GM23338 (cell line): ENCODE data around the gene BNC1. TPM values are rescaled to one million over a fixed set of nuclear protein-coding genes. Genes with fewer than 3 reads are reported as not detected.

Source experiments
- ATAC-seq: fragments of 200-7000 bp; cut with Tn5 transposase; 3 replicates; pipeline ENCODE4 v1.9.1; 2020
- DNase-seq: peaks from one replicate; pipeline ENCODE4 v3.0.0-alpha.2; 2015; ENCODE audit warnings: low spot score
- H2AFZ ChIP-seq: fragments of 200-600 bp; sonication (generic); 2 replicates; pipeline ENCODE4 v1.8.0; 2016; ENCODE audit warnings: antibody characterized with exemption, mild to moderate bottlenecking, moderate library complexity
- H3F3A ChIP-seq: fragments of 200-600 bp; sonication (generic); replicated peaks from 2 replicates; pipeline ENCODE4 v1.8.0; 2017; ENCODE audit warnings: antibody characterized with exemption, mixed run types, low read depth
- H3K27ac ChIP-seq: fragments of 200-600 bp; sonication (generic); 2 replicates; pipeline ENCODE4 v1.6.1; 2016; ENCODE audit warnings: low read depth
- H3K27me3 ChIP-seq: fragments of 200-600 bp; sonication (generic); 2 replicates; pipeline ENCODE4 v1.8.0; 2016; ENCODE audit warnings: mild to moderate bottlenecking, mixed run types, moderate library complexity; ENCODE audit not compliant: insufficient read depth
- H3K36me3 ChIP-seq: fragments of 200-600 bp; sonication (generic); 2 replicates; pipeline ENCODE4 v1.8.0; 2016; ENCODE audit warnings: mild to moderate bottlenecking; ENCODE audit not compliant: insufficient read depth
- H3K4me1 ChIP-seq: fragments of 200-600 bp; sonication (generic); 2 replicates; pipeline ENCODE4 v1.8.0; 2016; ENCODE audit warnings: mild to moderate bottlenecking, moderate library complexity; ENCODE audit not compliant: insufficient read depth
- H3K4me2 ChIP-seq: fragments of 200-600 bp; sonication (generic); 2 replicates; pipeline ENCODE4 v1.7.1; 2017; ENCODE audit warnings: mixed run types
- H3K4me3 ChIP-seq: fragments of 200-600 bp; sonication (generic); 2 replicates; pipeline ENCODE4 v1.6.1; 2016; ENCODE audit warnings: mixed run types
- H3K79me2 ChIP-seq: fragments of 200-600 bp; sonication (generic); replicated peaks from 2 replicates; pipeline ENCODE4 v1.8.0; 2017; ENCODE audit warnings: mild to moderate bottlenecking; ENCODE audit not compliant: insufficient read depth
- H3K9me2 ChIP-seq: fragments of 200-600 bp; sonication (generic); 2 replicates; pipeline ENCODE4 v1.8.0; 2017; ENCODE audit not compliant: insufficient read depth
- H4K20me1 ChIP-seq: fragments of 200-600 bp; sonication (generic); replicated peaks from 2 replicates; pipeline ENCODE4 v1.8.0; 2017; ENCODE audit warnings: mild to moderate bottlenecking; ENCODE audit not compliant: insufficient read depth
- H3K27ac Mint-ChIP-seq: 2 replicates; pipeline ENCODE4 v1.8.0; 2020; ENCODE audit warnings: inconsistent platforms, mild to moderate bottlenecking, moderate library complexity, mixed read lengths
- H3K27me3 Mint-ChIP-seq: 3 replicates; pipeline ENCODE4 v1.8.0; 2022; ENCODE audit warnings: low read depth, mild to moderate bottlenecking, moderate library complexity, mixed read lengths, inconsistent platforms; ENCODE audit not compliant: insufficient read depth, poor library complexity
- H3K36me3 Mint-ChIP-seq: 3 replicates; pipeline ENCODE4 v1.8.0; 2021; ENCODE audit warnings: low read depth, mild to moderate bottlenecking, inconsistent platforms, moderate library complexity, mixed read lengths
- H3K4me1 Mint-ChIP-seq: 3 replicates; pipeline ENCODE4 v1.8.0; 2020; ENCODE audit warnings: mild to moderate bottlenecking, inconsistent platforms, mixed read lengths
- H3K4me3 Mint-ChIP-seq: 3 replicates; pipeline ENCODE4 v1.8.0; 2021; ENCODE audit warnings: moderate library complexity, mild to moderate bottlenecking, inconsistent platforms, mixed read lengths
- H3K9me3 Mint-ChIP-seq: 3 replicates; pipeline ENCODE4 v1.8.0; 2020; ENCODE audit warnings: moderate library complexity, mild to moderate bottlenecking, inconsistent platforms, mixed read lengths
- CREB1 ChIP-seq: fragments of 250-450 bp; sonication (Bioruptor Pico); IDR thresholded peaks from 2 replicates; pipeline ENCODE4 v1.5.0; 2020; ENCODE audit warnings: low read depth, mild to moderate bottlenecking, moderate library complexity
- CTCF ChIP-seq, 2 experiments: fragments of 200-600 bp in 1 of 2; sonication (generic) in 1 of 2; conservative IDR thresholded peaks; 2 replicates each; pipeline versions ENCODE4 v1.5.1 to v1.6.1; 2016 to 2017; ENCODE audit warnings: antibody characterized with exemption in 2 of 2, low read depth in 2 of 2, mild to moderate bottlenecking in 2 of 2, moderate library complexity in 1 of 2
- JUNB ChIP-seq: IDR thresholded peaks from one replicate; pipeline ENCODE4 v1.6.1; 2016; ENCODE audit warnings: antibody characterized with exemption; ENCODE audit not compliant: unreplicated experiment
- NANOG ChIP-seq: IDR thresholded peaks from 2 replicates; pipeline ENCODE4 v1.6.1; 2016; ENCODE audit warnings: antibody characterized with exemption, borderline replicate concordance
- POLR2AphosphoS5 ChIP-seq: IDR thresholded peaks from 2 replicates; pipeline ENCODE4 v1.6.1; 2016; ENCODE audit warnings: antibody characterized with exemption, low read depth
- ZNF462 ChIP-seq: fragments of 250-450 bp; sonication (Bioruptor Pico); IDR thresholded peaks from 2 replicates; pipeline ENCODE4 v1.5.0; 2020; ENCODE audit warnings: mild to moderate bottlenecking, moderate library complexity
- polyA plus RNA-seq: library from polyadenylated mRNA; unstranded; fragments of >200 nt; fragmentation: Nextera tagmentation; extraction: Ambion mirVana; gene quantifications from 2 replicates; pipeline ENCODE4 v1.2.1, GENCODE V29; 2016
- total RNA-seq: library from RNA; depleted of rRNA; stranded (reverse); fragments of >200 nt; shearing (Covaris generic); gene quantifications from 2 replicates; pipeline ENCODE4 v1.2.3, GENCODE V29; 2014

Gene BNC1
- total and polyA plus RNA-seq, 2 experiments from 2014 or later = 0.26 to 1.1 TPM

- peaks cover 4% of the 10 kb centered on the region; the same call in 1 of the 2 replicates for H3F3A ChIP-seq
- H3K4me1 Mint-ChIP-seq = peaks cover 31% of the 10 kb centered on the region
- peaks cover 2% of the 10 kb centered on the region; the same call in 1 of the 3 replicates for H3K9me3 Mint-ChIP-seq
- 0 out of 2 replicates have a peak within 1 kb of the TSS, but pooled peaks have one; percentile 35 for H2AFZ ChIP-seq
- H3K4me2 ChIP-seq = peak within 1 kb of the TSS; percentile 84
- peak within 1 kb of the TSS; percentile 80 for H3K4me3 ChIP-seq
- DNase-seq = peak; percentile 75
- H3K79me2 ChIP-seq = peaks cover 40% of the 10 kb centered on the region
- peaks cover 40% of the 10 kb centered on the region for H3K4me1 ChIP-seq
- no peaks in the 10 kb centered on the region for H3K9me2 ChIP-seq
- peaks cover 2% of the 10 kb centered on the region for H3K27me3 Mint-ChIP-seq
- peak within 1 kb of the TSS; percentile 97 for H3K27ac Mint-ChIP-seq
- H4K20me1 ChIP-seq = no peaks in the 10 kb centered on the region; the same call in 1 of the 2 replicates
- peak; percentile 67 for ATAC-seq
- H3K36me3 ChIP-seq = no peaks in the 10 kb centered on the region
- H3K36me3 Mint-ChIP-seq = peaks cover 6% of the 10 kb centered on the region; the same call in 2 of the 3 replicates
- H3K4me3 Mint-ChIP-seq = peak within 1 kb of the TSS; percentile 96
- no peaks in the 10 kb centered on the region for H3K27me3 ChIP-seq
- TF ChIP-seq CTCF (conservative IDR thresholded peaks at IDR 0.05; ENCODE audit: low read depth in 2 of 2) = peak; percentile 12 to 52; a peak in 2 of 4 replicates
- TF ChIP-seq ZNF462 (CRISPR knock-in tag) = no peak
- no peak for TF ChIP-seq NANOG
- TF ChIP-seq JUNB = no peak
- TF ChIP-seq CREB1 (CRISPR knock-in tag) = 0 out of 2 replicates have a peak, but pooled peaks have one; percentile 10
- TF ChIP-seq POLR2AphosphoS5 = peak; percentile 60
- H3K27ac ChIP-seq = peak within 1 kb of the TSS; percentile 88
Observed at GRCh38 chr15:83207660-83208366, 76.7 kb downstream of the BNC1 start, which contains the start of gene HDGFL3. HDGFL3 (minus strand) TSS chr15:83207823; CDS start chr15:83207414, 409 bp downstream.
